HepG2 (cell line): Measurements from ENCODE around the gene PLXND1. TPM values are rescaled to one million over a fixed set of nuclear protein-coding genes. Genes with fewer than 3 reads are reported as not detected.

ENCODE experiments used
- CEBPG ChIP-seq: IDR thresholded peaks from 2 replicates; pipeline ENCODE4 v1.6.1; 2016
- ELF3 ChIP-seq: IDR thresholded peaks from 2 replicates; pipeline ENCODE4 v1.6.1; 2016; ENCODE audit warnings: missing genetic modification reagents, missing compliant biosample characterization
- FOXA1 ChIP-seq, 2 experiments: fragments of 450-650 bp in 1 of 2; sonication (generic) in 1 of 2; formaldehyde crosslinking in 1 of 2; IDR thresholded peaks; 2 replicates each; pipeline versions ENCODE4 v1.4.0 to v1.6.1; 2016 to 2020; ENCODE audit warnings: missing genetic modification reagents in 1 of 2
- FOXA3 ChIP-seq: IDR thresholded peaks from 2 replicates; pipeline ENCODE4 v1.6.1; 2016; ENCODE audit warnings: missing genetic modification reagents, missing compliant biosample characterization
- MED1 ChIP-seq: sonication (generic); formaldehyde crosslinking; IDR thresholded peaks from 2 replicates; pipeline ENCODE4 v1.4.0; 2020; ENCODE audit warnings: missing genetic modification reagents
- SALL1 ChIP-seq: sonication (generic); formaldehyde crosslinking; IDR thresholded peaks from 2 replicates; pipeline ENCODE4 v1.8.0; 2022; ENCODE audit warnings: mild to moderate bottlenecking, missing genetic modification reagents
- SAP130 ChIP-seq: IDR thresholded peaks from 2 replicates; pipeline ENCODE4 v1.6.1; 2016; ENCODE audit warnings: low read depth
- SOX5 ChIP-seq: IDR thresholded peaks from 2 replicates; pipeline ENCODE4 v1.6.1; 2016; ENCODE audit warnings: borderline replicate concordance
- SP5 ChIP-seq: IDR thresholded peaks from 2 replicates; pipeline ENCODE4 v1.6.1; 2016; ENCODE audit warnings: low read depth, borderline replicate concordance
- SRF ChIP-seq: IDR thresholded peaks from 2 replicates; pipeline ENCODE4 v1.6.1; 2011; ENCODE audit warnings: mild to moderate bottlenecking, low read depth, low read length, moderate library complexity
- TAF1 ChIP-seq: sonication (generic); formaldehyde crosslinking; IDR thresholded peaks from 2 replicates; pipeline ENCODE4 v1.4.0; 2020; ENCODE audit warnings: missing genetic modification reagents
- ZMYM2 ChIP-seq: sonication (generic); formaldehyde crosslinking; IDR thresholded peaks from 2 replicates; pipeline ENCODE4 v1.8.0; 2022; ENCODE audit warnings: mild to moderate bottlenecking, missing genetic modification reagents
- ZNF205 ChIP-seq: IDR thresholded peaks from 2 replicates; pipeline ENCODE4 v1.6.1; 2018; ENCODE audit warnings: missing biosample characterization, missing genetic modification reagents
- ZNF263 ChIP-seq: sonication (generic); formaldehyde crosslinking; IDR thresholded peaks from 2 replicates; pipeline ENCODE4 v1.4.0; 2020; ENCODE audit warnings: missing genetic modification reagents
- ZNF451 ChIP-seq: sonication (generic); formaldehyde crosslinking; IDR thresholded peaks from 2 replicates; pipeline ENCODE4 v1.5.0; 2020; ENCODE audit warnings: mild to moderate bottlenecking, missing genetic modification reagents
- ZNF616 ChIP-seq: sonication (generic); formaldehyde crosslinking; IDR thresholded peaks from 2 replicates; pipeline ENCODE4 v1.5.0; 2020; ENCODE audit warnings: low read depth, mild to moderate bottlenecking, missing genetic modification reagents
- polyA plus RNA-seq, 8 experiments: library from polyadenylated mRNA; depleted of rRNA in 3 of 8; stranded (reverse) in 7 of 8; unstranded in 1 of 8; fragments of >200 nt; fragmentation: Illumina TruSeq in 4 of 8; extraction: Trizol in 4 of 8; gene quantifications; 2 replicates each; pipeline versions ENCODE4 v1.2.1 to v1.2.3, GENCODE V29; 2011 to 2016; ENCODE audit warnings: low read depth in 4 of 8, missing spikeins in 1 of 8, mixed read lengths in 1 of 8; ENCODE audit not compliant: insufficient read depth in 1 of 8
- total RNA-seq, 5 experiments: library from RNA; depleted of rRNA; stranded (reverse); fragments of >200 nt; fragmentation: Illumina TruSeq; extraction: Trizol; gene quantifications; 2 replicates each; pipeline ENCODE4 v1.2.3, GENCODE V29; 2016; ENCODE audit warnings: low read depth in 1 of 5
- TF ChIP-seq, protein P1 (sequence below): IDR thresholded peaks from 2 replicates; pipeline ENCODE4 v1.4.0; 2020; ENCODE audit warnings: mild to moderate bottlenecking, missing genetic modification reagents
- TF ChIP-seq, protein P2 (sequence below): sonication (generic); formaldehyde crosslinking; IDR thresholded peaks from 2 replicates; pipeline ENCODE4 v1.5.0; 2020; ENCODE audit warnings: mild to moderate bottlenecking, missing genetic modification reagents
- TF ChIP-seq, protein P3 (sequence below): sonication (generic); formaldehyde crosslinking; IDR thresholded peaks from 2 replicates; pipeline ENCODE4 v1.9.0; 2021; ENCODE audit warnings: missing genetic modification reagents, borderline replicate concordance
- TF ChIP-seq, protein P4 (sequence below): sonication (generic); formaldehyde crosslinking; IDR thresholded peaks from 2 replicates; pipeline ENCODE4 v1.4.0; 2020; ENCODE audit warnings: missing genetic modification reagents

The PLXND1 gene
- total and polyA plus RNA-seq, 2 of the 13 experiments (the other 11 are each of a cell fraction or from before 2014, with no cell fraction given), result 15.9 to 42.0 TPM

DNA sequence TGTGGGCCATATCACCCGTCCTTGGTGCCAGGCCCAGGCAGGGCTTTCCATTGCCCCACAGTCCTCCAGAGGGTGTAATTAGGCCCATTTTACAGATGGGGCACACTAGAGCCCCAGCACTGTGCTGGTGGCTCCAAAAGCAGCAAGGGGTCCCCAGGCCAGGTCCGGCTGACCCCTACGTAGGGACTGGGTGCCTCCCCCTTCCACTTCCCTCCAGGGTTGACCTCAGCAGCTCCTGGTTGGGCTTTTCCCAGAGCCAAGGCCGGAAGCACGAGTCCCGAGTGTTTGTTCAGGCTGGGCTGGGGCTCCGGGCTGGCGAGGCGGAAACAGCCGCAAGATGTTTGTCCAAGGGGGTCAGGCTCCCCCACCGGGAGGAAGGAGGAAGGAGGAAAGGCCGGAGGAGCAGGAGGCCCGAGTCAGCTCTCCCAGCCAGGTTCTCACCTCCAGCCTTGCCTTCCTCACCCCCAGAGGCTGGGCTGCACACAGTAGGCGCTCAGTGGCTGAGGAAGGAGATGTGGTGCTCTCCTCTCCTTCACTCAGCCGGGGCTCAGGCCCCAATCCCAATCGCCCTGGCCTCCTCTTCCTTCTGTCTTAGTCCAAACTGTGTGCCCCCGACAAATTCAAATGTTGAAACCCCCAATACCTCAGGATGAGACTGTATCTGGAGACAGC lies 17.1 kb upstream of the PLXND1 start (continued):
- TF ChIP-seq, protein P1, sequence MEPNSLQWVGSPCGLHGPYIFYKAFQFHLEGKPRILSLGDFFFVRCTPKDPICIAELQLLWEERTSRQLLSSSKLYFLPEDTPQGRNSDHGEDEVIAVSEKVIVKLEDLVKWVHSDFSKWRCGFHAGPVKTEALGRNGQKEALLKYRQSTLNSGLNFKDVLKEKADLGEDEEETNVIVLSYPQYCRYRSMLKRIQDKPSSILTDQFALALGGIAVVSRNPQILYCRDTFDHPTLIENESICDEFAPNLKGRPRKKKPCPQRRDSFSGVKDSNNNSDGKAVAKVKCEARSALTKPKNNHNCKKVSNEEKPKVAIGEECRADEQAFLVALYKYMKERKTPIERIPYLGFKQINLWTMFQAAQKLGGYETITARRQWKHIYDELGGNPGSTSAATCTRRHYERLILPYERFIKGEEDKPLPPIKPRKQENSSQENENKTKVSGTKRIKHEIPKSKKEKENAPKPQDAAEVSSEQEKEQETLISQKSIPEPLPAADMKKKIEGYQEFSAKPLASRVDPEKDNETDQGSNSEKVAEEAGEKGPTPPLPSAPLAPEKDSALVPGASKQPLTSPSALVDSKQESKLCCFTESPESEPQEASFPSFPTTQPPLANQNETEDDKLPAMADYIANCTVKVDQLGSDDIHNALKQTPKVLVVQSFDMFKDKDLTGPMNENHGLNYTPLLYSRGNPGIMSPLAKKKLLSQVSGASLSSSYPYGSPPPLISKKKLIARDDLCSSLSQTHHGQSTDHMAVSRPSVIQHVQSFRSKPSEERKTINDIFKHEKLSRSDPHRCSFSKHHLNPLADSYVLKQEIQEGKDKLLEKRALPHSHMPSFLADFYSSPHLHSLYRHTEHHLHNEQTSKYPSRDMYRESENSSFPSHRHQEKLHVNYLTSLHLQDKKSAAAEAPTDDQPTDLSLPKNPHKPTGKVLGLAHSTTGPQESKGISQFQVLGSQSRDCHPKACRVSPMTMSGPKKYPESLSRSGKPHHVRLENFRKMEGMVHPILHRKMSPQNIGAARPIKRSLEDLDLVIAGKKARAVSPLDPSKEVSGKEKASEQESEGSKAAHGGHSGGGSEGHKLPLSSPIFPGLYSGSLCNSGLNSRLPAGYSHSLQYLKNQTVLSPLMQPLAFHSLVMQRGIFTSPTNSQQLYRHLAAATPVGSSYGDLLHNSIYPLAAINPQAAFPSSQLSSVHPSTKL (CRISPR knock-in tag), result peak; percentile 72
- TF ChIP-seq ZMYM2 (CRISPR knock-in tag) (0 out of 2 replicates have a peak, but pooled peaks have one; percentile 32), SRF (no peak), FOXA1 (IDR thresholded peaks at IDR 0.05) (no peak), FOXA1 (CRISPR knock-in tag; IDR thresholded peaks at IDR 0.05) (peak; percentile 60), TAF1 (CRISPR knock-in tag) (peak; percentile 27; the same call in 1 of the 2 replicates), SALL1 (peak; percentile 58; the same call in 1 of the 2 replicates), ZNF263 (CRISPR knock-in tag) (peak; percentile 15; the same call in 1 of the 2 replicates), SAP130 (CRISPR knock-in tag) (peak; percentile 46), ZNF616 (CRISPR knock-in tag) (no peak), ZNF451 (no peak), SOX5 (peak; percentile 28; the same call in 1 of the 2 replicates), ELF3 (peak; percentile 92), FOXA3 (CRISPR knock-in tag) (peak; percentile 53; the same call in 1 of the 2 replicates), ZNF205 (CRISPR knock-in tag) (0 out of 2 replicates have a peak, but pooled peaks have one; percentile 33), MED1 (CRISPR knock-in tag) (peak; percentile 73), CEBPG (0 out of 2 replicates have a peak, but pooled peaks have one; percentile 12), SP5 (0 out of 2 replicates have a peak, but pooled peaks have one; percentile 29)
- TF ChIP-seq, protein P2, sequence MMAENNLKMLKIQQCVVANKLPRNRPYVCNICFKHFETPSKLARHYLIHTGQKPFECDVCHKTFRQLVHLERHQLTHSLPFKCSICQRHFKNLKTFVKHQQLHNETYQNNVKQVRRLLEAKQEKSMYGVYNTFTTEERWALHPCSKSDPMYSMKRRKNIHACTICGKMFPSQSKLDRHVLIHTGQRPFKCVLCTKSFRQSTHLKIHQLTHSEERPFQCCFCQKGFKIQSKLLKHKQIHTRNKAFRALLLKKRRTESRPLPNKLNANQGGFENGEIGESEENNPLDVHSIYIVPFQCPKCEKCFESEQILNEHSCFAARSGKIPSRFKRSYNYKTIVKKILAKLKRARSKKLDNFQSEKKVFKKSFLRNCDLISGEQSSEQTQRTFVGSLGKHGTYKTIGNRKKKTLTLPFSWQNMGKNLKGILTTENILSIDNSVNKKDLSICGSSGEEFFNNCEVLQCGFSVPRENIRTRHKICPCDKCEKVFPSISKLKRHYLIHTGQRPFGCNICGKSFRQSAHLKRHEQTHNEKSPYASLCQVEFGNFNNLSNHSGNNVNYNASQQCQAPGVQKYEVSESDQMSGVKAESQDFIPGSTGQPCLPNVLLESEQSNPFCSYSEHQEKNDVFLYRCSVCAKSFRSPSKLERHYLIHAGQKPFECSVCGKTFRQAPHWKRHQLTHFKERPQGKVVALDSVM (CRISPR knock-in tag), result 0 out of 2 replicates have a peak, but pooled peaks have one; percentile 19
- TF ChIP-seq, protein P3, sequence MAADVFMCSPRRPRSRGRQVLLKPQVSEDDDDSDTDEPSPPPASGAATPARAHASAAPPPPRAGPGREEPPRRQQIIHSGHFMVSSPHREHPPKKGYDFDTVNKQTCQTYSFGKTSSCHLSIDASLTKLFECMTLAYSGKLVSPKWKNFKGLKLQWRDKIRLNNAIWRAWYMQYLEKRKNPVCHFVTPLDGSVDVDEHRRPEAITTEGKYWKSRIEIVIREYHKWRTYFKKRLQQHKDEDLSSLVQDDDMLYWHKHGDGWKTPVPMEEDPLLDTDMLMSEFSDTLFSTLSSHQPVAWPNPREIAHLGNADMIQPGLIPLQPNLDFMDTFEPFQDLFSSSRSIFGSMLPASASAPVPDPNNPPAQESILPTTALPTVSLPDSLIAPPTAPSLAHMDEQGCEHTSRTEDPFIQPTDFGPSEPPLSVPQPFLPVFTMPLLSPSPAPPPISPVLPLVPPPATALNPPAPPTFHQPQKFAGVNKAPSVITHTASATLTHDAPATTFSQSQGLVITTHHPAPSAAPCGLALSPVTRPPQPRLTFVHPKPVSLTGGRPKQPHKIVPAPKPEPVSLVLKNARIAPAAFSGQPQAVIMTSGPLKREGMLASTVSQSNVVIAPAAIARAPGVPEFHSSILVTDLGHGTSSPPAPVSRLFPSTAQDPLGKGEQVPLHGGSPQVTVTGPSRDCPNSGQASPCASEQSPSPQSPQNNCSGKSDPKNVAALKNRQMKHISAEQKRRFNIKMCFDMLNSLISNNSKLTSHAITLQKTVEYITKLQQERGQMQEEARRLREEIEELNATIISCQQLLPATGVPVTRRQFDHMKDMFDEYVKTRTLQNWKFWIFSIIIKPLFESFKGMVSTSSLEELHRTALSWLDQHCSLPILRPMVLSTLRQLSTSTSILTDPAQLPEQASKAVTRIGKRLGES (CRISPR knock-in tag), result no peak
- TF ChIP-seq, protein P4, sequence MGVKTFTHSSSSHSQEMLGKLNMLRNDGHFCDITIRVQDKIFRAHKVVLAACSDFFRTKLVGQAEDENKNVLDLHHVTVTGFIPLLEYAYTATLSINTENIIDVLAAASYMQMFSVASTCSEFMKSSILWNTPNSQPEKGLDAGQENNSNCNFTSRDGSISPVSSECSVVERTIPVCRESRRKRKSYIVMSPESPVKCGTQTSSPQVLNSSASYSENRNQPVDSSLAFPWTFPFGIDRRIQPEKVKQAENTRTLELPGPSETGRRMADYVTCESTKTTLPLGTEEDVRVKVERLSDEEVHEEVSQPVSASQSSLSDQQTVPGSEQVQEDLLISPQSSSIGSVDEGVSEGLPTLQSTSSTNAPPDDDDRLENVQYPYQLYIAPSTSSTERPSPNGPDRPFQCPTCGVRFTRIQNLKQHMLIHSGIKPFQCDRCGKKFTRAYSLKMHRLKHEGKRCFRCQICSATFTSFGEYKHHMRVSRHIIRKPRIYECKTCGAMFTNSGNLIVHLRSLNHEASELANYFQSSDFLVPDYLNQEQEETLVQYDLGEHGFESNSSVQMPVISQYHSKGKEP, result no peak
